B cell (primary cell): ENCODE data around the gene CTNNA1. TPM values are rescaled to one million over a fixed set of nuclear protein-coding genes. Genes with fewer than 3 reads are reported as not detected.

Experiments used
- ATAC-seq: fragments of 200-7000 bp; cut with Tn5 transposase; one replicate; pipeline ENCODE4 v1.10.0; 2021; ENCODE audit warnings: low read depth, mild to moderate bottlenecking, moderate number of reproducible peaks, moderate library complexity
- CTCF ChIA-PET: fragments of 350-600 bp; sonication (Branson Sonifier 250); formaldehyde crosslinking; loops from one replicate; lab custom pipeline; 2021; ENCODE audit warnings: antibody characterized with exemption, inconsistent platforms; lab: Charles Lee
- POLR2A ChIA-PET: fragments of 350-600 bp; sonication (Branson Sonifier 250); formaldehyde crosslinking; loops from one replicate; lab custom pipeline; 2021; ENCODE audit warnings: antibody characterized with exemption; lab: Charles Lee
- DNase-seq: peaks from one replicate; pipeline ENCODE4 v3.0.0; 2013
- H2AFZ ChIP-seq: 2 replicates; pipeline ENCODE4 v1.6.1; 2012; ENCODE audit warnings: mild to moderate bottlenecking, low read depth, low read length; ENCODE audit not compliant: insufficient read depth, poor library complexity, severe bottlenecking
- H3K27ac ChIP-seq, 2 donors: 1 replicate in 1 of 2; 2 replicates in 1 of 2; pipeline ENCODE4 v1.5.1; 2012 to 2013; ENCODE audit warnings: low read length in 2 of 2, mild to moderate bottlenecking in 2 of 2, moderate library complexity in 1 of 2
- H3K27me3 ChIP-seq, 4 experiments: fragments of 200-600 bp in 1 of 4; sonication (generic) in 1 of 4; replicated peaks in 1 of 4; 1 replicate in 2 of 4; 2 replicates in 2 of 4; pipeline versions ENCODE4 v1.6.1 to v1.7.0; 2013 to 2016; ENCODE audit warnings: low read length in 3 of 4, mild to moderate bottlenecking in 2 of 4, mixed read lengths in 1 of 4, moderate library complexity in 1 of 4; ENCODE audit not compliant: insufficient read depth in 4 of 4, control insufficient read depth in 3 of 4; ENCODE audit errors: control extremely low read depth in 1 of 4
- H3K36me3 ChIP-seq, 2 experiments: replicated peaks in 1 of 2; 1 replicate in 1 of 2; 2 replicates in 1 of 2; pipeline versions ENCODE4 v1.6.1 to v1.7.1; 2013; ENCODE audit warnings: low read length in 1 of 2; ENCODE audit not compliant: insufficient read depth in 2 of 2, control insufficient read depth in 1 of 2; ENCODE audit errors: control extremely low read depth in 1 of 2, extremely low read depth in 1 of 2
- H3K4me1 ChIP-seq, 2 donors: fragments of 200-600 bp in 1 of 2; sonication (generic) in 1 of 2; 1 replicate in 1 of 2; 2 replicates in 1 of 2; pipeline versions ENCODE4 v1.5.1 to v1.6.1; 2013 to 2017; ENCODE audit warnings: low read length in 2 of 2; ENCODE audit not compliant: control insufficient read depth in 2 of 2, insufficient read depth in 2 of 2
- H3K4me2 ChIP-seq: replicated peaks from 2 replicates; pipeline ENCODE3; 2012; ENCODE audit warnings: mild to moderate bottlenecking, low read depth, low read length; ENCODE audit not compliant: poor library complexity, severe bottlenecking
- H3K4me3 ChIP-seq, 5 experiments: fragments of 200-600 bp in 1 of 5; sonication (generic) in 1 of 5; 1 replicate in 3 of 5; 2 replicates in 2 of 5; pipeline versions ENCODE4 v1.5.1 to v1.7.0; 2011 to 2016; ENCODE audit warnings: low read length in 4 of 5, mild to moderate bottlenecking in 4 of 5, low read depth in 2 of 5, control low read depth in 1 of 5, moderate library complexity in 1 of 5; ENCODE audit not compliant: insufficient read depth in 1 of 5; ENCODE audit errors: control extremely low read depth in 1 of 5, extremely low read depth in 1 of 5
- H3K79me2 ChIP-seq: fragments of 200-600 bp; sonication (generic); one replicate; pipeline ENCODE4 v1.6.0; 2016; ENCODE audit warnings: low read length; ENCODE audit not compliant: control insufficient read depth, insufficient read depth
- H3K9ac ChIP-seq: fragments of 200-600 bp; sonication (generic); 2 replicates; pipeline ENCODE4 v1.6.1; 2017; ENCODE audit warnings: mild to moderate bottlenecking, low read length, moderate library complexity
- H3K9me3 ChIP-seq, 3 donors: one replicate each; pipeline versions ENCODE4 v1.6.1 to v1.7.1; 2013; ENCODE audit warnings: low read length in 2 of 3; ENCODE audit not compliant: control insufficient read depth in 2 of 3, insufficient read depth in 1 of 3; ENCODE audit errors: control extremely low read depth in 1 of 3
- H4K20me1 ChIP-seq: 2 replicates; pipeline ENCODE4 v1.6.0; 2012; ENCODE audit warnings: mild to moderate bottlenecking, low read length; ENCODE audit not compliant: insufficient read depth, control insufficient read depth, poor library complexity, severe bottlenecking
- H3K27ac Mint-ChIP-seq: one replicate; pipeline ENCODE4 v1.8.0; 2021; ENCODE audit warnings: mixed read lengths
- H3K27me3 Mint-ChIP-seq: one replicate; pipeline ENCODE4 v1.8.0; 2021; ENCODE audit warnings: mixed read lengths
- H3K4me1 Mint-ChIP-seq: one replicate; pipeline ENCODE4 v1.8.0; 2021; ENCODE audit warnings: mixed read lengths
- H3K4me3 Mint-ChIP-seq: one replicate; pipeline ENCODE4 v1.8.0; 2021; ENCODE audit warnings: mixed read lengths
- H3K9me3 Mint-ChIP-seq: one replicate; pipeline ENCODE4 v1.8.0; 2022; ENCODE audit warnings: mixed read lengths; ENCODE audit not compliant: insufficient read depth
- CTCF ChIP-seq: fragments of 200-600 bp; IDR thresholded peaks from one replicate; pipeline ENCODE4 v1.8.0; 2022; ENCODE audit warnings: antibody characterized with exemption, mild to moderate bottlenecking
- EZH2 ChIP-seq: IDR thresholded peaks from 2 replicates; pipeline ENCODE4 v1.6.1; 2012; ENCODE audit warnings: borderline replicate concordance, low read depth, mild to moderate bottlenecking, moderate library complexity, low read length; ENCODE audit not compliant: insufficient read depth, poor library complexity, severe bottlenecking
- WGBS: methylation state at CpG from one replicate; pipeline ENCODE4 v1.1.5; 2013; ENCODE audit warnings: missing lambda C conversion rate; ENCODE audit not compliant: insufficient coverage; 5-methylcytosine and 5-hydroxymethylcytosine counted together
- intact Hi-C: fragments of 100-400 bp; cut with micrococcal nuclease; formaldehyde crosslinking; loops from one replicate; pipeline ENCODE4 v1.10.0; 2022
- polyA plus RNA-seq: library from polyadenylated mRNA; depleted of rRNA; stranded (reverse); fragments of >200 nt; gene quantifications from 2 replicates; pipeline ENCODE4 v1.2.3, GENCODE V29; 2012
- total RNA-seq, 2 donors: library from RNA; stranded (reverse); fragments of 120-200 nt in 1 of 2; gene quantifications; 1 replicate in 1 of 2; 2 replicates in 1 of 2; pipeline versions ENCODE4 v1.2.3 to v1.2.4, GENCODE V29; 2013 to 2022

Gene CTNNA1
- total and polyA plus RNA-seq, 2 donors (not counting 1 experiment from before 2014, with no cell fraction given): 22.7 to 96.0 TPM

- intact Hi-C loops: no loop called here
- WGBS: 84% methylated on average over 3 of the region's 4 CpGs
- no peak overlapping the region for H3K4me2 ChIP-seq
- no peaks in the 10 kb centered on the region for H3K27me3 ChIP-seq
- Mint-ChIP-seq H3K4me3 (no peak overlapping the region), H3K4me1 (peaks cover 8% of the 10 kb centered on the region), H3K27ac (no peak overlapping the region), H3K27me3 (no peaks in the 10 kb centered on the region), H3K9me3 (no peaks in the 10 kb centered on the region)
- DNase-seq (no peak), ATAC-seq (no peak)
- no peaks in the 10 kb centered on the region for H3K36me3 ChIP-seq
- H3K9me3 ChIP-seq: no peaks in the 10 kb centered on the region
- no peak overlapping the region for H3K4me3 ChIP-seq
- ChIA-PET POLR2A (no interaction called here), CTCF (interaction anchor here (0.6 to 1.1 kb wide), 9 partner anchors 11 to 470 kb away, joined by 3 to 4 read pairs (median 3); no protein-coding TSS in a partner anchor)
- H3K27ac ChIP-seq: no peak overlapping the region
- TF ChIP-seq CTCF (no peak), EZH2 (no peak)
- H2AFZ ChIP-seq: no peak overlapping the region
- H4K20me1 ChIP-seq: peaks cover 4% of the 10 kb centered on the region
- peaks cover 3 to 4% of the 10 kb centered on the region in 2 donors for H3K4me1 ChIP-seq
- no peak overlapping the region for H3K9ac ChIP-seq
- peaks cover 9% of the 10 kb centered on the region for H3K79me2 ChIP-seq
Observed at GRCh38 chr5:138792195-138792790, 39.1 kb downstream of the CTNNA1 start.

- peaks cover 8% of the 10 kb centered on the region for H3K79me2 ChIP-seq
- H3K9ac ChIP-seq: no peak overlapping the region
Observed at GRCh38 chr5:138793575-138793974, 40.4 kb downstream of the CTNNA1 start.

More at GRCh38 chr5:138793575-138793974, 40.4 kb downstream of the CTNNA1 start:
- Mint-ChIP-seq H3K4me3 (no peak overlapping the region), H3K4me1 (peaks cover 8% of the 10 kb centered on the region), H3K9me3 (no peaks in the 10 kb centered on the region), H3K27me3 (no peaks in the 10 kb centered on the region), H3K27ac (no peak overlapping the region)
- peaks cover 4% of the 10 kb centered on the region for H4K20me1 ChIP-seq
- no peak overlapping the region for H3K4me2 ChIP-seq
- ChIA-PET CTCF (interaction anchor here (0.7 kb wide), 1 partner anchor 334 kb away, joined by 3 read pairs; no protein-coding TSS in a partner anchor), POLR2A (no interaction called here)
- H3K27ac ChIP-seq: no peak overlapping the region
- H3K4me1 ChIP-seq: peaks cover 3 to 4% of the 10 kb centered on the region in 2 donors
- no peak overlapping the region for H2AFZ ChIP-seq
- no peaks in the 10 kb centered on the region for H3K27me3 ChIP-seq
- H3K4me3 ChIP-seq: no peak overlapping the region
- H3K36me3 ChIP-seq: no peaks in the 10 kb centered on the region
- ATAC-seq (no peak), DNase-seq (no peak)
- no peaks in the 10 kb centered on the region for H3K9me3 ChIP-seq
- intact Hi-C loops: no loop called here
- TF ChIP-seq EZH2 (no peak), CTCF (no peak)
